ENCODE data around the gene MANSC1. TPM values are rescaled to one million over a fixed set of nuclear protein-coding genes. Genes with fewer than 3 reads are reported as not detected.

MANSC1 gene
- polyA plus RNA-seq, 1 donor from 2014 or later: 1.3 TPM

- no peak for TF ChIP-seq EZH2 (IDR thresholded peaks at IDR 0.05; ENCODE audit: borderline replicate concordance, insufficient read depth, low read length, poor library complexity, severe bottlenecking)
- TF ChIP-seq SMC3 (conservative IDR thresholded peaks at IDR 0.05; ENCODE audit: poor library complexity): no peak
- no peak for TF ChIP-seq MXI1 (conservative IDR thresholded peaks at IDR 0.05; ENCODE audit: poor library complexity, severe bottlenecking)
- no peak for TF ChIP-seq TAF1 (IDR thresholded peaks at IDR 0.05; ENCODE audit: low read depth)
- no peak for TF ChIP-seq POLR2AphosphoS5 (IDR thresholded peaks at IDR 0.05)
Measured at GRCh38 chr12:12381982-12382381, 31.9 kb upstream of the MANSC1 start.

GRCh38 chr12:12380949-12381593 lies 31.0 kb upstream of the MANSC1 start:
- TF ChIP-seq CTCF (IDR thresholded peaks at IDR 0.05; ENCODE audit: poor library complexity, severe bottlenecking): no peak
- no peak for TF ChIP-seq EZH2 (IDR thresholded peaks at IDR 0.05; ENCODE audit: borderline replicate concordance, insufficient read depth, low read length, poor library complexity, severe bottlenecking)
- no peak for TF ChIP-seq RAD21 (conservative IDR thresholded peaks at IDR 0.05)
- no peak for TF ChIP-seq POLR2AphosphoS5 (IDR thresholded peaks at IDR 0.05)
- TF ChIP-seq MXI1 (conservative IDR thresholded peaks at IDR 0.05; ENCODE audit: poor library complexity, severe bottlenecking): no peak
- TF ChIP-seq TAF1 (IDR thresholded peaks at IDR 0.05; ENCODE audit: low read depth): no peak
- TF ChIP-seq EP300 (conservative IDR thresholded peaks at IDR 0.05; ENCODE audit: poor library complexity, severe bottlenecking): no peak
- TF ChIP-seq REST (IDR thresholded peaks at IDR 0.05; ENCODE audit: borderline replicate concordance): no peak
- TF ChIP-seq SMC3 (conservative IDR thresholded peaks at IDR 0.05; ENCODE audit: poor library complexity): no peak
- no peak overlapping the region for H3K4me3 ChIP-seq (ENCODE audit: low read length)
- no peaks in the 10 kb centered on the region for H4K20me1 ChIP-seq (ENCODE audit: insufficient read depth)
- H3K27me3 ChIP-seq (ENCODE audit: insufficient read depth, low read depth, low read length): no peaks in the 10 kb centered on the region
- no peaks in the 10 kb centered on the region for H3K9me3 ChIP-seq (ENCODE audit: low read length)
- H3K27ac ChIP-seq (ENCODE audit: low read length): no peak overlapping the region
- no peaks in the 10 kb centered on the region for H3K79me2 ChIP-seq (replicated peaks; ENCODE audit: insufficient read depth, low read length)
- no peaks in the 10 kb centered on the region for H3K9me2 ChIP-seq (ENCODE audit: insufficient read depth, low read length)
- H3K36me3 ChIP-seq (ENCODE audit: insufficient read depth, low read length): no peaks in the 10 kb centered on the region
- no peaks in the 10 kb centered on the region for H3F3A ChIP-seq (ENCODE audit: insufficient read depth, low read length, poor library complexity, severe bottlenecking)
- H3K4me2 ChIP-seq (ENCODE audit: low read length): no peak overlapping the region
- no peak overlapping the region for H3K9ac ChIP-seq (ENCODE audit: low read length)
- H2AFZ ChIP-seq (ENCODE audit: low read depth, low read length): no peak overlapping the region

More at GRCh38 chr12:12381982-12382381, 31.9 kb upstream of the MANSC1 start:
- H3K9me3 ChIP-seq (ENCODE audit: low read length): no peaks in the 10 kb centered on the region
- no peaks in the 10 kb centered on the region for H3F3A ChIP-seq (ENCODE audit: insufficient read depth, low read length, poor library complexity, severe bottlenecking)
- H3K27me3 ChIP-seq (ENCODE audit: insufficient read depth, low read depth, low read length): no peaks in the 10 kb centered on the region
- H3K4me2 ChIP-seq (ENCODE audit: low read length): no peak overlapping the region
- H3K36me3 ChIP-seq (ENCODE audit: insufficient read depth, low read length): no peaks in the 10 kb centered on the region
- H3K27ac ChIP-seq (ENCODE audit: low read length): no peak overlapping the region
- no peak overlapping the region for H2AFZ ChIP-seq (ENCODE audit: low read depth, low read length)
- no peak overlapping the region for H3K4me3 ChIP-seq (ENCODE audit: low read length)
- H3K9ac ChIP-seq (ENCODE audit: low read length): no peak overlapping the region
- no peaks in the 10 kb centered on the region for H4K20me1 ChIP-seq (ENCODE audit: insufficient read depth)
- no peaks in the 10 kb centered on the region for H3K79me2 ChIP-seq (replicated peaks; ENCODE audit: insufficient read depth, low read length)
- H3K9me2 ChIP-seq (ENCODE audit: insufficient read depth, low read length): no peaks in the 10 kb centered on the region
